ENCODE data around the gene LYSMD1.
A peak's percentile ranks its signal among the peaks of the same experiment; 100 is the strongest.

The LYSMD1 gene

DNA sequence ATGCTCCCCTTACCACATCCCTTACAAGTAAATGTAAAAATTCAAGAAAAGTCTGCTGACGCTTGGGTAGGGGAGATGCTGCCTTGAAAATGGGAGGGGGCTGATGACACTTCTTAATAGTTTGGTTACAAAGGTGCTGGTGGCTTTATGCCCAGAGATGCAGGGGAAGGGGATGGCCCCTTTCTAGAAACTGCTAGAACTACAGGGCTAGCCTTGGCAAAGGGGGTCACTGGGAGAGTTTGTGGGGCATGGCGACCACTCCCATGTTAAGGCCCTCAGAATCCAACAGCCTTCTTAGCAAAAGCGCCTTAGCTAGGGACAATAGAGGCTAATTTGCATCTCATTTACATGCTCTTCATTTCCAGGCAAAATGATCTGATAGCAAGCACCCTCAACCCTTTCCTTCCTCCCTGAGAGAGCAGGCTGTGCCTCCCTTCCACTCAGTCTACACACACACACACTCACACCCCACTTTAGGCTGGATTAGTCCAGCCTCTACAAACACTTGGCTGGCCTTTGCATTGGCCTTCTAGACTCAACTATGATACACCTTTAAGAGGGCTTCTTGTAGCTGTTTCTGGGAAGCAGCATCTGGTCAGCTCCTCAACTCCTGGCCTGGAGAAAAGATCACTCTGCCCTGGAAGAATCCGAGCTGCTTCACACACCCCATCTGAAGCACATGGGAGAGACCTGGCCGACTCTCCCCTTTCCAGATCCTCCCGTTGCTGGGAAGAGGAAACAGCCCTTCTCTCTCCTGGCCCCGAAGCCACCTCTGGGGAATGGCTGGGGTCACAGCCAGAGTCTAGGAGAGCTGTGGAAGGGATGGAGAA is 21.0 kb downstream of the LYSMD1 start:
- H2AFZ ChIP-seq (ENCODE audit: low read depth, low read length): no peak overlapping the region
- H3K27me3 ChIP-seq (ENCODE audit: insufficient read depth, low read length, poor library complexity): no peaks in the 10 kb centered on the region
- no peak overlapping the region for H3K27ac ChIP-seq (ENCODE audit: low read length)
- H3K4me1 ChIP-seq (ENCODE audit: insufficient read depth, low read length): peaks cover 20% of the 10 kb centered on the region
- no peak for DNase-seq
- no peak overlapping the region; the same call in 1 of the 2 replicates for H3K9ac ChIP-seq (ENCODE audit: low read depth, low read length)
- no peak for TF ChIP-seq CTCF (IDR thresholded peaks at IDR 0.05; ENCODE audit: borderline replicate concordance, extremely low read depth, low read length, poor library complexity, severe bottlenecking)
- no peak overlapping the region for H3K4me3 ChIP-seq (ENCODE audit: low read depth in 1 of 2, low read length in 2 of 2)
- no peak for ATAC-seq (ENCODE audit: insufficient read depth, low read depth)
- no peaks in the 10 kb centered on the region for H3K36me3 ChIP-seq (ENCODE audit: insufficient read depth, low read length)
- no peaks in the 10 kb centered on the region for H4K20me1 ChIP-seq (ENCODE audit: insufficient read depth, low read length)
- H3K79me2 ChIP-seq (ENCODE audit: insufficient read depth, low read length): no peaks in the 10 kb centered on the region; the same call in 1 of the 2 replicates
- no peaks in the 10 kb centered on the region for H3K9me3 ChIP-seq (ENCODE audit: insufficient read depth, low read length, severe bottlenecking)
- 0 out of 2 replicates have a peak overlapping the region, but pooled peaks have one; percentile 87 for H3K4me2 ChIP-seq (ENCODE audit: insufficient read depth, low read length)

DNA sequence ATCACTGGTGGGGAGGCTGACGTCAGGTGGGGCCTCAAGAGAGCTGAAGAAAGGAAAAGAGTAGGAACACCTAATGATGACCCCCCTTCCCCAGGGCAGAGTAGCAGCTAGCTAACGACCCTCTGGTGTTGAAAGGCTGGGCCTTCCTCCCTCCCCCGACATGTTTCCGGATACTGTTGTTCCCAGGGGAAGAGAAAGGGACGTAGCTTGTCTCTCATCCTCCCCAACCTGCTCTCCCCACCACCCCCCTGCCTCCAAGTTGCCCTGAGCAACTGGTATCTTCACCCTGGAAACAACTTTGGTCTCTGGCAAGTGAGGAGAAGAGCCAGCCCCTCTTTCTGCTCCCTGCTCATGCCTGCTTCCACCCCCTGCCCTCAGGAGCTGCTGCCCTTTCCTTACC is 21.7 kb downstream of the LYSMD1 start:
- Histone ChIP-seq H4K20me1 (ENCODE audit: insufficient read depth, low read length) (no peaks in the 10 kb centered on the region), H3K27ac (ENCODE audit: low read length) (no peak overlapping the region), H3K9me3 (ENCODE audit: insufficient read depth, low read length, severe bottlenecking) (no peaks in the 10 kb centered on the region), H2AFZ (ENCODE audit: low read depth, low read length) (no peak overlapping the region), H3K9ac (ENCODE audit: low read depth, low read length) (no peak overlapping the region), H3K4me1 (ENCODE audit: insufficient read depth, low read length) (peaks cover 20% of the 10 kb centered on the region), H3K27me3 (ENCODE audit: insufficient read depth, low read length, poor library complexity) (no peaks in the 10 kb centered on the region), H3K4me2 (ENCODE audit: insufficient read depth, low read length) (no peak overlapping the region), H3K4me3 (ENCODE audit: low read depth in 1 of 2, low read length in 2 of 2) (no peak overlapping the region), H3K36me3 (ENCODE audit: insufficient read depth, low read length) (no peaks in the 10 kb centered on the region), H3K79me2 (ENCODE audit: insufficient read depth, low read length) (no peaks in the 10 kb centered on the region; the same call in 1 of the 2 replicates)
- no peak for TF ChIP-seq CTCF (IDR thresholded peaks at IDR 0.05; ENCODE audit: borderline replicate concordance, extremely low read depth, low read length, poor library complexity, severe bottlenecking)
- TF ChIP-seq EZH2 (IDR thresholded peaks at IDR 0.05; ENCODE audit: borderline replicate concordance, low read depth, low read length, severe bottlenecking): no peak
- DNase-seq (no peak), ATAC-seq (ENCODE audit: insufficient read depth, low read depth) (no peak)

GRCh38 chr1:151143057-151143435 is 22.7 kb downstream of the LYSMD1 start:
- H3K79me2 ChIP-seq (ENCODE audit: insufficient read depth, low read length): no peaks in the 10 kb centered on the region; the same call in 1 of the 2 replicates
- H4K20me1 ChIP-seq (ENCODE audit: insufficient read depth, low read length): no peaks in the 10 kb centered on the region
- no peak overlapping the region for H3K4me2 ChIP-seq (ENCODE audit: insufficient read depth, low read length)
- no peak overlapping the region for H2AFZ ChIP-seq (ENCODE audit: low read depth, low read length)
- no peaks in the 10 kb centered on the region for H3K9me3 ChIP-seq (ENCODE audit: insufficient read depth, low read length, severe bottlenecking)
- H3K36me3 ChIP-seq (ENCODE audit: insufficient read depth, low read length): no peaks in the 10 kb centered on the region
- DNase-seq: no peak
- no peak overlapping the region for H3K27ac ChIP-seq (ENCODE audit: low read length)
- H3K9ac ChIP-seq (ENCODE audit: low read depth, low read length): no peak overlapping the region
- ATAC-seq (ENCODE audit: insufficient read depth, low read depth): no peak
- TF ChIP-seq CTCF (IDR thresholded peaks at IDR 0.05; ENCODE audit: borderline replicate concordance, extremely low read depth, low read length, poor library complexity, severe bottlenecking) (no peak), EZH2 (IDR thresholded peaks at IDR 0.05; ENCODE audit: borderline replicate concordance, low read depth, low read length, severe bottlenecking) (no peak)
- no peaks in the 10 kb centered on the region for H3K27me3 ChIP-seq (ENCODE audit: insufficient read depth, low read length, poor library complexity)
- H3K4me1 ChIP-seq (ENCODE audit: insufficient read depth, low read length): peaks cover 20% of the 10 kb centered on the region
- no peak overlapping the region for H3K4me3 ChIP-seq (ENCODE audit: low read depth in 1 of 2, low read length in 2 of 2)

All from DND-41 (cell line).